GM20000 (cell line): ENCODE measurements around the gene IL2RA.

Source experiments
- DNase-seq: peaks from one replicate; pipeline ENCODE4 v3.0.0; 2012; ENCODE audit warnings: low spot score
- CTCF ChIP-seq: IDR thresholded peaks from 2 replicates; pipeline ENCODE4 v1.5.1; 2012; ENCODE audit warnings: mild to moderate bottlenecking, control low read depth; ENCODE audit errors: extremely low read depth, missing control alignments

IL2RA gene

GRCh38 chr10:6023661-6024333, 38.4 kb downstream of the IL2RA start:
- no peak for TF ChIP-seq CTCF
- no peak for DNase-seq

- DNase-seq = no peak
- TF ChIP-seq CTCF = no peak
Observed at GRCh38 chr10:6022660-6023059, 39.5 kb downstream of the IL2RA start.

- DNase-seq = no peak
- no peak for TF ChIP-seq CTCF
Observed at GRCh38 chr10:6020826-6021225, 41.3 kb downstream of the IL2RA start.

- no peak for DNase-seq
- no peak for TF ChIP-seq CTCF
Observed at GRCh38 chr10:6019796-6020195, 42.4 kb downstream of the IL2RA start.

GRCh38 chr10:6019010-6019782, 43.0 kb downstream of the IL2RA start:
- DNase-seq = no peak
- TF ChIP-seq CTCF = no peak

- DNase-seq = no peak
- no peak for TF ChIP-seq CTCF
Observed at GRCh38 chr10:6018422-6018821, 43.7 kb downstream of the IL2RA start.

- DNase-seq = no peak
- no peak for TF ChIP-seq CTCF
Observed at GRCh38 chr10:6017781-6018354, 44.3 kb downstream of the IL2RA start.
